ENCODE measurements around the gene SDHA.

The SDHA gene

GRCh38 chr5:176296-176823 lies 41.8 kb upstream of the SDHA start:
- Histone ChIP-seq H3K9ac (ENCODE audit: low read depth, low read length) (no peak overlapping the region), H3K27ac (ENCODE audit: low read length) (no peak overlapping the region), H3K36me3 (ENCODE audit: insufficient read depth, low read depth, low read length) (peaks cover 13% of the 10 kb centered on the region), H3K4me3 (ENCODE audit: low read length) (no peak overlapping the region), H3K4me1 (ENCODE audit: insufficient read depth, low read length) (no peaks in the 10 kb centered on the region), H3K9me3 (ENCODE audit: insufficient read depth, low read depth, low read length) (no peaks in the 10 kb centered on the region), H3K27me3 (ENCODE audit: insufficient read depth, low read length) (no peaks in the 10 kb centered on the region)

DNA sequence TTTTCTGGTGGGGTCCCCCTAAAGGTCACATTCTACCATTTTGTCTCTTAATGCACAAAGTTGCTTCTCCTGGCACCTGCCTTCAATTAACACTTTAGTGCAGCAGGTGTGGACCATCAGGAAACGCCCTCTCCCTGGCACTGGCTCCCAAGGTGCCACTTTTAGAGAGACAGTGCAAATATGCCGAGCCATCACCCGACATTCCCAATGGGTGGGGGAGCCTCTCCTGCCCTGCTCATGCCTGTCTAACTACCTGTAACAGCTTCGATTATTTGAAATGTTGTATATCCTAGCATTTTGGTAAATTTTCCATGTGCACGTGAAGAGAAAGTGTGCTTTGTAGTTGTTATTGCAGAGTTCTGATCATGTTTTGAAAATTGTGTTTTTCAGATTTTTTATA lies 40.0 kb upstream of the SDHA start:
- Histone ChIP-seq H3K4me1 (ENCODE audit: insufficient read depth, low read length) (no peaks in the 10 kb centered on the region), H3K4me3 (ENCODE audit: low read length) (no peak overlapping the region), H3K27ac (ENCODE audit: low read length) (no peak overlapping the region), H3K9ac (ENCODE audit: low read depth, low read length) (no peak overlapping the region), H3K27me3 (ENCODE audit: insufficient read depth, low read length) (no peaks in the 10 kb centered on the region), H3K9me3 (ENCODE audit: insufficient read depth, low read depth, low read length) (no peaks in the 10 kb centered on the region), H3K36me3 (ENCODE audit: insufficient read depth, low read depth, low read length) (peaks cover 24% of the 10 kb centered on the region)

GRCh38 chr5:179401-179800 lies 38.7 kb upstream of the SDHA start:
- no peak overlapping the region for H3K27ac ChIP-seq (ENCODE audit: low read length)
- H3K27me3 ChIP-seq (ENCODE audit: insufficient read depth, low read length): no peaks in the 10 kb centered on the region

DNA sequence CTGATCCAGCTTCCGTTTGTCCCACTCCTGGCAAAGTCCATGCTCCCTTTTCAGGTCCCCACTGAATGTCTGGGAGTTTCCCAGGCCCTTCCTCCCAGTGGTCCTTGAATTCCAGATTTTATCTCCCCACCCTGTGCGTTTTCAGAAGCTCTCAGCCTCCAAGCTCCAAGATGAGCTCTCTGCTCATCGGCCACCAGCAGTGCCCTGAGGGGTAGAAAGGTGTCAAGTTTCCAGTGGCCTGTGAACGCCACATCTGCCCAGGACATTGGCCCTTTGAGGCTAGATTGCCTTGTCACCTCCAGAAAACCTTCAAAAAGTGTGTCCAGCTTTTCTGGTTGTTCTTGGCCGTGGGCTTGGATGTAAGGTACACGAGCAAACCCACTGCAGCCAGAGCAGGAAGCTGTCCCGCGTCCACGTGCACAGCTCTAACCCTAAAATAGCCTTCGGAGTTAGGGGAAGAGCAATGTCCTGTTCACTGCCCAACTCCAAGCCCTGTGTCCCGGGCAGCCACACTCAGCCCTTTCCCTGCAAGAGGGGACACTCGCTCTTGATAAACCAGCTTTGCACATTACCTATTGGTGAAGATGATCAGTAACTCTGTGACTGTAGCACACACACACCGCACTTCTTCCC lies 37.7 kb upstream of the SDHA start:
- no peaks in the 10 kb centered on the region for H3K27me3 ChIP-seq (ENCODE audit: insufficient read depth, low read length)
- H3K4me1 ChIP-seq (ENCODE audit: insufficient read depth, low read length): no peaks in the 10 kb centered on the region
- H3K9me3 ChIP-seq (ENCODE audit: insufficient read depth, low read depth, low read length): no peaks in the 10 kb centered on the region
- H3K36me3 ChIP-seq (ENCODE audit: insufficient read depth, low read depth, low read length): peaks cover 18% of the 10 kb centered on the region
- H3K4me3 ChIP-seq (ENCODE audit: low read length): no peak overlapping the region
- no peak overlapping the region for H3K27ac ChIP-seq (ENCODE audit: low read length)
- no peak overlapping the region for H3K9ac ChIP-seq (ENCODE audit: low read depth, low read length)

More at GRCh38 chr5:179401-179800, 38.7 kb upstream of the SDHA start:
- Histone ChIP-seq H3K4me1 (ENCODE audit: insufficient read depth, low read length) (no peaks in the 10 kb centered on the region), H3K9me3 (ENCODE audit: insufficient read depth, low read depth, low read length) (no peaks in the 10 kb centered on the region), H3K9ac (ENCODE audit: low read depth, low read length) (no peak overlapping the region), H3K4me3 (ENCODE audit: low read length) (no peak overlapping the region), H3K36me3 (ENCODE audit: insufficient read depth, low read depth, low read length) (peaks cover 18% of the 10 kb centered on the region)

GRCh38 chr5:181160-181559 lies 37.0 kb upstream of the SDHA start:
- Histone ChIP-seq H3K9ac (ENCODE audit: low read depth, low read length) (no peak overlapping the region), H3K27ac (ENCODE audit: low read length) (no peak overlapping the region), H3K9me3 (ENCODE audit: insufficient read depth, low read depth, low read length) (no peaks in the 10 kb centered on the region), H3K4me3 (ENCODE audit: low read length) (no peak overlapping the region), H3K36me3 (ENCODE audit: insufficient read depth, low read depth, low read length) (peaks cover 18% of the 10 kb centered on the region), H3K27me3 (ENCODE audit: insufficient read depth, low read length) (no peaks in the 10 kb centered on the region), H3K4me1 (ENCODE audit: insufficient read depth, low read length) (no peaks in the 10 kb centered on the region)

- no peak overlapping the region for H3K4me3 ChIP-seq (ENCODE audit: low read length)
- H3K9ac ChIP-seq (ENCODE audit: low read depth, low read length): no peak overlapping the region
- H3K36me3 ChIP-seq (ENCODE audit: insufficient read depth, low read depth, low read length): peaks cover 18% of the 10 kb centered on the region
- no peaks in the 10 kb centered on the region for H3K9me3 ChIP-seq (ENCODE audit: insufficient read depth, low read depth, low read length)
- no peaks in the 10 kb centered on the region for H3K27me3 ChIP-seq (ENCODE audit: insufficient read depth, low read length)
- no peaks in the 10 kb centered on the region for H3K4me1 ChIP-seq (ENCODE audit: insufficient read depth, low read length)
- H3K27ac ChIP-seq (ENCODE audit: low read length): no peak overlapping the region
Observed at GRCh38 chr5:181566-181965, 36.6 kb upstream of the SDHA start.

DNA sequence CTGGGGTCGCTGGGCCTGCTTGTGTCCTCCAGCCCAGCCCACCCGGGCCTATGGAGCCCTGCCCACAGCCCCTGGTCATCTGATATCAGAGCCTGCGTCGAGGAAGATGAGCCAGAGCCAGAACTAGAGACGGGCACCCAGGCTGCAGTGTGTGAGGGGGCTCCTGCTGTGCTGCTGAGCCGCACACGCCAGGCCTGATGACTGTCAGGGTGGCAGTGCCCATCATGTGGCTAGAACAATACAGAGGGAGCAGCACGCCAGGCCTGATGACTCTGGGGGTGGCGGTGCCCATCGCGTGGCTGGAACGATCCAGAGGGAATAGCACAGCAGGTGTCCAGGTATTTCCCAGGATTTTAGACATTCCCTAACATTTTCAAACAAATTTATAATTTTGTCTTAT lies 36.0 kb upstream of the SDHA start:
- Histone ChIP-seq H3K36me3 (ENCODE audit: insufficient read depth, low read depth, low read length) (peaks cover 18% of the 10 kb centered on the region), H3K9ac (ENCODE audit: low read depth, low read length) (no peak overlapping the region), H3K4me1 (ENCODE audit: insufficient read depth, low read length) (no peaks in the 10 kb centered on the region), H3K4me3 (ENCODE audit: low read length) (no peak overlapping the region), H3K27ac (ENCODE audit: low read length) (no peak overlapping the region), H3K27me3 (ENCODE audit: insufficient read depth, low read length) (no peaks in the 10 kb centered on the region), H3K9me3 (ENCODE audit: insufficient read depth, low read depth, low read length) (no peaks in the 10 kb centered on the region)

- Histone ChIP-seq H3K27ac (ENCODE audit: low read length) (no peak overlapping the region), H3K9ac (ENCODE audit: low read depth, low read length) (no peak overlapping the region), H3K27me3 (ENCODE audit: insufficient read depth, low read length) (no peaks in the 10 kb centered on the region), H3K4me1 (ENCODE audit: insufficient read depth, low read length) (no peaks in the 10 kb centered on the region), H3K4me3 (ENCODE audit: low read length) (no peak overlapping the region), H3K9me3 (ENCODE audit: insufficient read depth, low read depth, low read length) (no peaks in the 10 kb centered on the region), H3K36me3 (ENCODE audit: insufficient read depth, low read depth, low read length) (peaks cover 18% of the 10 kb centered on the region)
Observed at GRCh38 chr5:184471-184870, 33.6 kb upstream of the SDHA start.

- Histone ChIP-seq H3K9me3 (ENCODE audit: insufficient read depth, low read depth, low read length) (no peaks in the 10 kb centered on the region), H3K27me3 (ENCODE audit: insufficient read depth, low read length) (no peaks in the 10 kb centered on the region), H3K4me3 (ENCODE audit: low read length) (no peak overlapping the region), H3K27ac (ENCODE audit: low read length) (no peak overlapping the region), H3K36me3 (ENCODE audit: insufficient read depth, low read depth, low read length) (peaks cover 18% of the 10 kb centered on the region), H3K9ac (ENCODE audit: low read depth, low read length) (no peak overlapping the region), H3K4me1 (ENCODE audit: insufficient read depth, low read length) (no peaks in the 10 kb centered on the region)
Observed at GRCh38 chr5:185095-186070, 32.7 kb upstream of the SDHA start.

GRCh38 chr5:186091-187041 lies 31.8 kb upstream of the SDHA start:
- no peak overlapping the region for H3K27ac ChIP-seq (ENCODE audit: low read length)
- H3K4me3 ChIP-seq (ENCODE audit: low read length): no peak overlapping the region
- H3K9ac ChIP-seq (ENCODE audit: low read depth, low read length): no peak overlapping the region
- no peaks in the 10 kb centered on the region for H3K27me3 ChIP-seq (ENCODE audit: insufficient read depth, low read length)
- H3K36me3 ChIP-seq (ENCODE audit: insufficient read depth, low read depth, low read length): peaks cover 18% of the 10 kb centered on the region
- H3K4me1 ChIP-seq (ENCODE audit: insufficient read depth, low read length): no peaks in the 10 kb centered on the region
- no peaks in the 10 kb centered on the region for H3K9me3 ChIP-seq (ENCODE audit: insufficient read depth, low read depth, low read length)

DNA sequence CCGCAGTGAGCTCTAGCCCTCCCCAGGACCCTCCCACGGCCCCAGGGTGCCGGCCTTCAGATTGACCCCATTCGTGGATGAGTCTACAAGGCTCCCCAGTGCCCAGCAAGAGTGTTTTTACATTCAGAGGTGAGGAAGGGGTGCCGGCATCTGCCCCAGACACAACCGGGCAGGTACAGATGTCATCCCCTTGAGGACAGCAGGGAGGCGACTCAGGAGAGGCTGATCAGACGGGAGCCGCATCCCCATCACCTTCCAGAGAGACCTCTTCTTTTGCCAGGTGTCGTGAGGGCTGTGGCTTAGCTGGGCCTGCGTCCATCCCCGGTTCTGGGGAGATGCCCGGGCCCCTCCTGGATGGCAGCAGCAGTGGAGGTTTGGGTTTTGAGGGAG lies 31.1 kb upstream of the SDHA start:
- H3K27me3 ChIP-seq (ENCODE audit: insufficient read depth, low read length): no peaks in the 10 kb centered on the region
- H3K36me3 ChIP-seq (ENCODE audit: insufficient read depth, low read depth, low read length): peaks cover 12% of the 10 kb centered on the region

More for the DNA sequence above, 31.1 kb upstream of the SDHA start:
- Histone ChIP-seq H3K4me3 (ENCODE audit: low read length) (no peak overlapping the region), H3K9ac (ENCODE audit: low read depth, low read length) (no peak overlapping the region), H3K9me3 (ENCODE audit: insufficient read depth, low read depth, low read length) (no peaks in the 10 kb centered on the region), H3K4me1 (ENCODE audit: insufficient read depth, low read length) (no peaks in the 10 kb centered on the region), H3K27ac (ENCODE audit: low read length) (no peak overlapping the region)
